ENCODE measurements around the gene HSPA6.

HSPA6 gene

DNA sequence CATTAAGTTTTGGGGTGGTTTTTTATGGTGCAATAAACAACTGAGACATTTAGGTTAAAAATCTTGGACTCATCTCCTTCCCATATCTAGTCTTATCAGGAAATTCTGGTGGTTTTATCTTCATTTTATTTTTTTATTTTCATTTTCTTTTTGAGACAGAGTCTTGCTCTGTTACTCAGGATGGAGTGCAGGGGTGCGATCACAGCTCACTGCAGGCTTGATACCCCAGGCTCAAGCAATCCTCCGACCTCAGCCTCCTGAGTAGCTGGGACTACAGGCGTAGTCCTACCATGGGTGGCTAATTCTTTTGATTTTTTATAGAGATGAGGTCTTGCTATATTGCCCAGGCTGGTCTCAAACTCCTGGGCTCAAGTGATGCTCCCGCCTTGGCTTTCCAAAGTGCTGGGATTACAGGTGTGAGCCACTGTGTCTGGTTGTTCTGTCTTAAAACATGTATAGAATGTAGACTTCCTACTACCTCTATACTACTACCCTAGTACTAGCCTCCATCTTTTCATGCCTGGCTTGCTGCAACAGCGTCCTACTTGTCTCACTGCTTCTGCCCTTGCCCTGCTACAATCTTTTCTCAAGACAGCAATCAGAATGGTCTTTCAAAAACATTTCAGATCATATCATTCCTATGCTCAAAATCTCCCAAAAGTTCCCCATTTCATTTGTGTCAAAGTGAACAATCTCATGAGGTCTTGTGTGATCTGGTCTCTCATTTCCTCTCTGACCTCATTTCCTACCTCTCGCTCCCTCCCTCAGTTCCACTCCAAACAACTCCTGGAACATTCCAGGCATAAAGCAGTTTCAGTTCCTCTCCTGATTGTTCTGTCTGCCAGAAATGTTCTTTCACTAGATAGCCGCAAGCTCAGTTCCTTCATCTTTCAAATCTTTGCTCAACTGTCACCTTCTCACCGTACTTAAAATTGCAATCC lies 25.0 kb upstream of the HSPA6 start:
- no peak for TF ChIP-seq CTCF (IDR thresholded peaks at IDR 0.05; ENCODE audit: low read depth, low read length)
- H3K4me3 ChIP-seq (ENCODE audit: low read depth, low read length): no peak overlapping the region

GRCh38 chr1:161501234-161501633 lies 23.1 kb upstream of the HSPA6 start:
- no peak overlapping the region for H3K4me3 ChIP-seq (ENCODE audit: low read depth, low read length)
- no peak for TF ChIP-seq CTCF (IDR thresholded peaks at IDR 0.05; ENCODE audit: low read depth, low read length)

DNA sequence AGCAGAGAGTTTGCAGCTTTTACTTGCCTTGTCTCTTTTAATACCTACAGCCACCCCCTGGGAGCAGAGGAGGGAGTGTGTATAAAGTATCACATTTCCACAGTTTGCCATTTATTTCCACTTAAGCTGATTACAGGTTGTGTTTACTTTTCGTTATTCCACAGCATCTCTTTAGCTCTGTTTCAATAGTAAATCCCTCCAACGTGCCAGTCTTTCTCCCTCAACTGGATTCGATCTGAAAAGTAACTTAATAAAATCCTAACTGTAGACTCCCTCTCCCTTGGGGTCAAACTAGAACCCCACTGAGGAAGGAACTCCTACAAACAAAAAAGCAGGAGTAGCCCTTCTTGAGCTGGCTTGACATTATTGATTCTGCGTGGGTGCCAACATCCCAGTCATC lies 22.2 kb upstream of the HSPA6 start:
- no peak for TF ChIP-seq CTCF (IDR thresholded peaks at IDR 0.05; ENCODE audit: low read depth, low read length)
- no peak overlapping the region for H3K4me3 ChIP-seq (ENCODE audit: low read depth, low read length)

DNA sequence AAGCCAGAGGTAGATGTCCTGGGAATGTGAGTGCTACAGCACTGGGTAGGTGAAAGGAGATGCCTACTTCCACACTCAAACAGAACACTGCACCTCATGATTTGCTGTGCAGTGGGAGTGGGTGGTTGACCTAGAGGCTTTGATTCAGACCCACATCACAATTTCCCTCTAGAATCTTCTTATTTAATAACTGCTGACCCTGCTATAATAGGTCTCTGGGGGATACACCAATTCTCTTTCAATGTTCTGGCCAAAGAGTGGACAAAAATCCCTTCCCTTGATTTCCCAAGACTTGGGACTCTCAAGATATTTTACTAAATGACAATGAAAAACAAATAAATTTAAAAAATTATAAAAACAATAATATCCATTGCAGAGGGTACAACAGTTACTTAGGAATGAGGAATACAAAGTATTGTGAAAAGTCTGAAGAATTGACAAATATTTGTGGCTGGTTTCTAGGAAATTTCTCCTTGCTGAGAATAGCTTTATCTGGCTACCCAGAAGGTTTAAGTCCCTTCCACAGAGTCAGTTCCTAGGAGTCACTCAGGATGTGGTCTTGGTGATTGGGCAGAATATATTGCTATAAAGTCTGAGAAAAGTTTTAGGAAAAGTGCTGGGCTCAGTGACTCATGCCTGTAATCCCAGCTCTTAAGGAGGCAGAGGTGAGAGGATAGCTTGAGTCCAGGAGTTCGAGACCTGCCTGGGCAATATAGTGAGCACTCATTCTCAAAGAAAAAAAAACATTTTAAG lies 21.5 kb upstream of the HSPA6 start:
- no peak for TF ChIP-seq CTCF (IDR thresholded peaks at IDR 0.05; ENCODE audit: low read depth, low read length)

GRCh38 chr1:161503394-161503748 lies 21.0 kb upstream of the HSPA6 start:
- H3K4me3 ChIP-seq (ENCODE audit: low read depth, low read length): no peak overlapping the region

More for the DNA sequence above, 21.5 kb upstream of the HSPA6 start:
- H3K4me3 ChIP-seq (ENCODE audit: low read depth, low read length): no peak overlapping the region

GRCh38 chr1:161505686-161506085 lies 18.7 kb upstream of the HSPA6 start:
- H3K4me3 ChIP-seq (ENCODE audit: low read depth, low read length): no peak overlapping the region
- TF ChIP-seq CTCF (IDR thresholded peaks at IDR 0.05; ENCODE audit: low read depth, low read length): no peak

More at GRCh38 chr1:161503394-161503748, 21.0 kb upstream of the HSPA6 start:
- no peak for TF ChIP-seq CTCF (IDR thresholded peaks at IDR 0.05; ENCODE audit: low read depth, low read length)
